ENCODE data around the gene EMX2.
"Not testable (repeated sequence)": the region's sequence is repeated elsewhere in the genome, so short reads cannot be mapped to it uniquely, and the experiment has no call there.

The EMX2 gene

GRCh38 chr10:117542706-117543224 lies at the start of gene EMX2:
Gene EMX2, plus strand, starts transcription at chr10:117542746. Its CDS starts 522 bp downstream, at chr10:117543268.
- DNase-seq: no peak

- DNase-seq: no peak
Measured at GRCh38 chr10:117496031-117496430, 46.5 kb upstream of the EMX2 start.

- DNase-seq: peak; percentile 78 to 79
Measured at GRCh38 chr10:117496616-117497028, 45.9 kb upstream of the EMX2 start.

- no peak for DNase-seq
Measured at GRCh38 chr10:117497736-117498135, 44.8 kb upstream of the EMX2 start.

- no peak for DNase-seq
Measured at GRCh38 chr10:117499248-117500105, 43.1 kb upstream of the EMX2 start.

- no peak for DNase-seq
Measured at GRCh38 chr10:117500456-117500855, 42.1 kb upstream of the EMX2 start.

- DNase-seq: no peak
Measured at GRCh38 chr10:117501460-117502035, 41.0 kb upstream of the EMX2 start.

- no peak for DNase-seq
Measured at GRCh38 chr10:117502421-117503243, 39.9 kb upstream of the EMX2 start.

GRCh38 chr10:117503244-117504205 lies 39.0 kb upstream of the EMX2 start:
- no peak for DNase-seq

- DNase-seq: no peak
Measured at GRCh38 chr10:117504562-117504961, 38.0 kb upstream of the EMX2 start.

- DNase-seq: not testable (repeated sequence)
Measured at GRCh38 chr10:117507081-117507480, 35.5 kb upstream of the EMX2 start.

- no peak for DNase-seq
Measured at GRCh38 chr10:117509573-117509972, 33.0 kb upstream of the EMX2 start.

GRCh38 chr10:117511601-117512390 lies 30.8 kb upstream of the EMX2 start:
- DNase-seq: no peak

- no peak for DNase-seq
Measured at GRCh38 chr10:117514971-117515370, 27.6 kb upstream of the EMX2 start.

GRCh38 chr10:117516681-117517080 lies 25.9 kb upstream of the EMX2 start:
- DNase-seq: no peak

- no peak for DNase-seq
Measured at GRCh38 chr10:117518246-117518645, 24.3 kb upstream of the EMX2 start.

- no peak for DNase-seq
Measured at GRCh38 chr10:117519286-117519685, 23.3 kb upstream of the EMX2 start.

- DNase-seq: no peak
Measured at GRCh38 chr10:117519879-117520278, 22.7 kb upstream of the EMX2 start.

- DNase-seq: no peak
Measured at GRCh38 chr10:117530791-117531190, 11.8 kb upstream of the EMX2 start.

GRCh38 chr10:117531371-117532002 lies 11.1 kb upstream of the EMX2 start:
- DNase-seq: no peak

GRCh38 chr10:117532003-117532385 lies 10.6 kb upstream of the EMX2 start:
- DNase-seq: no peak
